Right renal pelvis (tissue), 4 donors: ENCODE data around the gene FHIT. TPM values are rescaled to one million over a fixed set of nuclear protein-coding genes. Genes with fewer than 3 reads are reported as not detected.

Source experiments
- DNase-seq, 4 donors: peaks; one replicate each; pipeline ENCODE4 v3.0.0-alpha.2; 2013; ENCODE audit warnings: low read depth in 4 of 4, low spot score in 3 of 4, missing footprints in 1 of 4
- polyA plus RNA-seq, 4 donors: library from polyadenylated mRNA; unstranded; fragments of 120-200 nt; gene quantifications; one replicate each; pipeline ENCODE4 v1.2.1, GENCODE V29; 2013; ENCODE audit not compliant: insufficient read length in 4 of 4

The FHIT gene
- polyA plus RNA-seq, 4 donors = 24.5 to 27.4 (median 26.6) TPM

GRCh38 chr3:60107275-60107674 lies 1144.0 kb downstream of the FHIT start:
- no peak for DNase-seq

GRCh38 chr3:60102154-60102553 lies 1149.1 kb downstream of the FHIT start:
- DNase-seq = no peak

GRCh38 chr3:60101621-60102020 lies 1149.6 kb downstream of the FHIT start:
- no peak for DNase-seq

- no peak for DNase-seq
Measured at GRCh38 chr3:60096403-60096802, 1154.8 kb downstream of the FHIT start.

GRCh38 chr3:60095930-60096329 lies 1155.3 kb downstream of the FHIT start:
- no peak for DNase-seq

- no peak for DNase-seq
Measured at GRCh38 chr3:60095516-60095915, 1155.7 kb downstream of the FHIT start.

- DNase-seq = no peak
Measured at GRCh38 chr3:60094392-60094947, 1156.8 kb downstream of the FHIT start.

GRCh38 chr3:60090548-60090947 lies 1160.7 kb downstream of the FHIT start:
- DNase-seq = no peak

- DNase-seq = no peak
Measured at GRCh38 chr3:60086811-60087210, 1164.4 kb downstream of the FHIT start.

GRCh38 chr3:60085649-60086048 lies 1165.6 kb downstream of the FHIT start:
- no peak for DNase-seq

GRCh38 chr3:60081381-60082095 lies 1169.7 kb downstream of the FHIT start:
- no peak for DNase-seq

- no peak for DNase-seq
Measured at GRCh38 chr3:60080648-60081047, 1170.6 kb downstream of the FHIT start.

GRCh38 chr3:60079076-60079475 lies 1172.2 kb downstream of the FHIT start:
- no peak for DNase-seq

- DNase-seq = no peak
Measured at GRCh38 chr3:60076331-60076730, 1174.9 kb downstream of the FHIT start.

- DNase-seq = no peak
Measured at GRCh38 chr3:60073942-60074341, 1177.3 kb downstream of the FHIT start.

- no peak for DNase-seq
Measured at GRCh38 chr3:60073228-60073627, 1178.0 kb downstream of the FHIT start.

- DNase-seq = no peak
Measured at GRCh38 chr3:60070366-60070765, 1180.9 kb downstream of the FHIT start.

GRCh38 chr3:60065227-60065868 lies 1185.9 kb downstream of the FHIT start:
- no peak for DNase-seq

GRCh38 chr3:60064210-60065178 lies 1186.8 kb downstream of the FHIT start:
- DNase-seq = no peak

- no peak for DNase-seq
Measured at GRCh38 chr3:60056404-60056803, 1194.8 kb downstream of the FHIT start.

- no peak for DNase-seq
Measured at GRCh38 chr3:60055765-60056164, 1195.5 kb downstream of the FHIT start.
